Loucy (cell line): ENCODE results near the gene TMPRSS13.
"Not testable (repeated sequence)": the region's sequence is repeated elsewhere in the genome, so short reads cannot be mapped to it uniquely, and the experiment has no call there.

Experiments
- H2AFZ ChIP-seq: fragments of 200-600 bp; sonication (generic); 2 replicates; pipeline ENCODE4 v1.6.0; 2016; ENCODE audit warnings: antibody characterized with exemption, mild to moderate bottlenecking, low read length, moderate library complexity
- H3F3A ChIP-seq: fragments of 200-600 bp; 2 replicates; pipeline ENCODE4 v1.6.0; 2016; ENCODE audit warnings: antibody characterized with exemption, low read depth, mild to moderate bottlenecking
- H3K27me3 ChIP-seq: fragments of 200-600 bp; sonication (generic); 2 replicates; pipeline ENCODE4 v1.6.1; 2014; ENCODE audit warnings: low read length, mild to moderate bottlenecking; ENCODE audit not compliant: insufficient read depth, poor library complexity, severe bottlenecking
- H3K36me3 ChIP-seq: fragments of 200-600 bp; sonication (generic); 2 replicates; pipeline ENCODE4 v1.6.1; 2016; ENCODE audit warnings: low read length; ENCODE audit not compliant: insufficient read depth
- H3K4me1 ChIP-seq: fragments of 200-600 bp; sonication (generic); 2 replicates; pipeline ENCODE4 v1.5.1; 2014; ENCODE audit warnings: low read length, mild to moderate bottlenecking; ENCODE audit not compliant: insufficient read depth, poor library complexity, severe bottlenecking
- H3K4me2 ChIP-seq: fragments of 200-600 bp; sonication (generic); 2 replicates; pipeline ENCODE4 v1.6.0; 2014; ENCODE audit warnings: antibody characterized with exemption, low read length, low read depth, mild to moderate bottlenecking; ENCODE audit not compliant: poor library complexity, severe bottlenecking
- H3K4me3 ChIP-seq: fragments of 200-600 bp; sonication (generic); 2 replicates; pipeline ENCODE4 v1.5.1; 2014; ENCODE audit warnings: low read length, mild to moderate bottlenecking, mixed read lengths; ENCODE audit not compliant: poor library complexity, severe bottlenecking
- H3K79me2 ChIP-seq: fragments of 200-600 bp; sonication (generic); 2 replicates; pipeline ENCODE4 v1.6.1; 2014; ENCODE audit warnings: low read length; ENCODE audit not compliant: insufficient read depth
- H3K9ac ChIP-seq: fragments of 200-600 bp; sonication (generic); 2 replicates; pipeline ENCODE4 v1.6.0; 2014; ENCODE audit warnings: mild to moderate bottlenecking, low read depth, low read length, moderate library complexity; ENCODE audit not compliant: poor library complexity, severe bottlenecking
- H3K9me2 ChIP-seq: fragments of 200-600 bp; sonication (generic); replicated peaks from 2 replicates; pipeline ENCODE4 v1.6.1; 2016; ENCODE audit warnings: low read depth, low read length, mixed read lengths
- H3K9me3 ChIP-seq: fragments of 200-600 bp; sonication (generic); 2 replicates; pipeline ENCODE4 v1.6.1; 2014; ENCODE audit warnings: mild to moderate bottlenecking, antibody characterized with exemption, low read length, low read depth; ENCODE audit not compliant: insufficient read depth
- H4K20me1 ChIP-seq: fragments of 200-600 bp; sonication (generic); 2 replicates; pipeline ENCODE4 v1.6.0; 2014; ENCODE audit warnings: antibody characterized with exemption, low read length, mild to moderate bottlenecking; ENCODE audit not compliant: insufficient read depth, poor library complexity, severe bottlenecking
- CTCF ChIP-seq: fragments of 200-600 bp; sonication (generic); conservative IDR thresholded peaks from 2 replicates; pipeline ENCODE4 v1.5.1; 2014; ENCODE audit warnings: mild to moderate bottlenecking, antibody characterized with exemption, low read length
- EZH2phosphoT487 ChIP-seq: fragments of 200-600 bp; IDR thresholded peaks from 2 replicates; pipeline ENCODE4 v1.6.1; 2018; ENCODE audit warnings: antibody characterized with exemption, mild to moderate bottlenecking, moderate library complexity, borderline replicate concordance

TMPRSS13 gene

GRCh38 chr11:117927926-117928325 is 1.3 kb downstream of the TMPRSS13 start:
- Histone ChIP-seq H3K4me3 (no peak overlapping the region), H2AFZ (no peak overlapping the region), H3K79me2 (no peaks in the 10 kb centered on the region), H3K9ac (peak overlapping the region; percentile 75), H3F3A (peaks cover 7% of the 10 kb centered on the region; the same call in 1 of the 2 replicates), H3K4me1 (peaks cover 52% of the 10 kb centered on the region), H3K27me3 (no peaks in the 10 kb centered on the region), H3K9me3 (no peaks in the 10 kb centered on the region), H3K36me3 (no peaks in the 10 kb centered on the region), H3K9me2 (no peaks in the 10 kb centered on the region), H3K4me2 (peak overlapping the region; percentile 86), H4K20me1 (no peaks in the 10 kb centered on the region)
- TF ChIP-seq EZH2phosphoT487 (no peak), CTCF (no peak)

GRCh38 chr11:117926166-117926565 is 3.0 kb downstream of the TMPRSS13 start:
- not testable (repeated sequence) for H3K27me3 ChIP-seq, H3K9me2 ChIP-seq, H4K20me1 ChIP-seq, H3K9me3 ChIP-seq, H3K4me2 ChIP-seq, H3K36me3 ChIP-seq, H3K9ac ChIP-seq, H2AFZ ChIP-seq, H3K4me3 ChIP-seq, H3K79me2 ChIP-seq, H3F3A ChIP-seq
- peaks cover 39% of the 10 kb centered on the region for H3K4me1 ChIP-seq

GRCh38 chr11:117925198-117925925 is 3.8 kb downstream of the TMPRSS13 start:
- Histone ChIP-seq H3K79me2 (no peaks in the 10 kb centered on the region), H3F3A (peaks cover 6% of the 10 kb centered on the region; the same call in 1 of the 2 replicates), H3K27me3 (no peaks in the 10 kb centered on the region), H2AFZ (no peak overlapping the region), H3K4me2 (no peak overlapping the region), H3K36me3 (no peaks in the 10 kb centered on the region), H3K4me1 (peaks cover 37% of the 10 kb centered on the region), H3K9me2 (no peaks in the 10 kb centered on the region), H4K20me1 (no peaks in the 10 kb centered on the region), H3K9ac (no peak overlapping the region), H3K9me3 (no peaks in the 10 kb centered on the region), H3K4me3 (no peak overlapping the region)
- TF ChIP-seq EZH2phosphoT487: no peak
- TF ChIP-seq CTCF: no peak

GRCh38 chr11:117924631-117925170 is 4.5 kb downstream of the TMPRSS13 start:
- TF ChIP-seq CTCF: no peak
- no peak for TF ChIP-seq EZH2phosphoT487
- H3K9me3 ChIP-seq: no peaks in the 10 kb centered on the region
- H3K36me3 ChIP-seq: no peaks in the 10 kb centered on the region
- no peaks in the 10 kb centered on the region for H3F3A ChIP-seq
- H3K79me2 ChIP-seq: no peaks in the 10 kb centered on the region
- no peaks in the 10 kb centered on the region for H3K27me3 ChIP-seq
- H3K9me2 ChIP-seq: no peaks in the 10 kb centered on the region
- H2AFZ ChIP-seq: no peak overlapping the region
- H3K4me2 ChIP-seq: no peak overlapping the region
- H3K4me3 ChIP-seq: no peak overlapping the region
- H3K4me1 ChIP-seq: peaks cover 30% of the 10 kb centered on the region
- no peak overlapping the region for H3K9ac ChIP-seq
- H4K20me1 ChIP-seq: no peaks in the 10 kb centered on the region
